Caco-2 (cell line): ENCODE data around the gene PCDH1. TPM values are rescaled to one million over a fixed set of nuclear protein-coding genes. Genes with fewer than 3 reads are reported as not detected.

Experiments
- BruUV-seq: library from RNA; stranded (reverse); fragments of 400-500 nt; replicated peaks from 2 replicates; lab custom pipeline; 2021; lab: Mats Ljungman, UMichigan
- CTCF ChIA-PET: fragments of 300-600 bp; sonication (Branson Sonifier 250); formaldehyde crosslinking; loops from one replicate; lab custom pipeline; 2022; ENCODE audit warnings: antibody characterized with exemption; lab: Charles Lee
- POLR2A ChIA-PET: fragments of 300-600 bp; sonication (Branson Sonifier 250); formaldehyde crosslinking; loops from one replicate; lab custom pipeline; 2022; ENCODE audit warnings: antibody characterized with exemption; lab: Charles Lee
- DNase-seq, 2 experiments: peaks; one replicate each; pipeline versions ENCODE4 v3.0.0 to v3.0.0-alpha.2; 2020 to 2022
- H3K27me3 ChIP-seq: replicated peaks from 2 replicates; pipeline ENCODE4 v1.6.0; 2011; ENCODE audit warnings: low read length; ENCODE audit not compliant: control insufficient read depth, insufficient read depth
- H3K36me3 ChIP-seq: 2 replicates; pipeline ENCODE4 v1.5.1; 2011; ENCODE audit warnings: low read length; ENCODE audit not compliant: control insufficient read depth, insufficient read depth
- H3K4me1 ChIP-seq: fragments of 250-450 bp; sonication (Bioruptor Pico); 2 replicates; pipeline ENCODE4 v1.5.1; 2020; ENCODE audit warnings: mild to moderate bottlenecking
- H3K4me3 ChIP-seq: 2 replicates; pipeline ENCODE4 v1.5.1; 2011; ENCODE audit warnings: low read depth, mild to moderate bottlenecking, control low read depth, low read length
- H3K9me3 ChIP-seq: fragments of 250-450 bp; sonication (Bioruptor Pico); 2 replicates; pipeline ENCODE4 v1.5.1; 2020; ENCODE audit warnings: mild to moderate bottlenecking, moderate library complexity
- H3K27ac Mint-ChIP-seq: one replicate; pipeline ENCODE4 v1.8.0; 2022; ENCODE audit warnings: mixed read lengths; ENCODE audit not compliant: unreplicated experiment
- H3K27me3 Mint-ChIP-seq: one replicate; pipeline ENCODE4 v1.8.0; 2022; ENCODE audit warnings: mixed read lengths; ENCODE audit not compliant: insufficient read depth, unreplicated experiment
- H3K36me3 Mint-ChIP-seq: one replicate; pipeline ENCODE4 v1.8.0; 2022; ENCODE audit warnings: mild to moderate bottlenecking, mixed read lengths; ENCODE audit not compliant: insufficient read depth, unreplicated experiment
- H3K4me1 Mint-ChIP-seq: one replicate; pipeline ENCODE4 v1.8.0; 2022; ENCODE audit warnings: low read depth, mixed read lengths; ENCODE audit not compliant: unreplicated experiment
- H3K4me3 Mint-ChIP-seq: one replicate; pipeline ENCODE4 v1.8.0; 2022; ENCODE audit warnings: mild to moderate bottlenecking, moderate library complexity, mixed read lengths; ENCODE audit not compliant: unreplicated experiment
- H3K9me3 Mint-ChIP-seq: one replicate; pipeline ENCODE4 v1.8.0; 2022; ENCODE audit warnings: mixed read lengths; ENCODE audit not compliant: unreplicated experiment
- CTCF ChIP-seq, 2 experiments: fragments of 200-600 bp in 1 of 2; IDR thresholded peaks; 1 replicate in 1 of 2; 2 replicates in 1 of 2; pipeline versions ENCODE4 v1.5.1 to v1.8.0; 2011 to 2022; ENCODE audit warnings: antibody characterized with exemption in 1 of 2, control low read depth in 1 of 2, inconsistent platforms in 1 of 2, low read depth in 1 of 2, low read length in 1 of 2, mild to moderate bottlenecking in 1 of 2, moderate library complexity in 1 of 2; ENCODE audit not compliant: insufficient read depth in 1 of 2, severe bottlenecking in 1 of 2, unreplicated experiment in 1 of 2
- intact Hi-C: fragments of 100-400 bp; cut with micrococcal nuclease; formaldehyde crosslinking; loops from one replicate; pipeline ENCODE4 v1.10.0; 2022; ENCODE audit not compliant: unreplicated experiment
- total RNA-seq: library from RNA; stranded (reverse); gene quantifications from 2 replicates; pipeline ENCODE4 v1.2.3, GENCODE V29; 2022

PCDH1 gene
- total RNA-seq, 1 experiment from 2014 or later = 1.5 TPM

GRCh38 chr5:141857226-141857625 is 21.0 kb downstream of the PCDH1 start:
- H3K27me3 Mint-ChIP-seq = peaks cover 14% of the 10 kb centered on the region
- no peak overlapping the region for H3K4me3 Mint-ChIP-seq
- intact Hi-C loops = no loop called here
- CTCF ChIA-PET = interaction anchor here (0.5 kb wide), 1 partner anchor 233 kb away, joined by 5 read pairs; no protein-coding TSS in a partner anchor
- POLR2A ChIA-PET = no interaction called here
- TF ChIP-seq CTCF (IDR thresholded peaks at IDR 0.05; ENCODE audit: insufficient read depth in 1 of 2, low read depth in 1 of 2, low read length in 1 of 2, severe bottlenecking in 1 of 2, unreplicated experiment in 1 of 2) = no peak
- Histone ChIP-seq H3K27me3 (no peaks in the 10 kb centered on the region), H3K4me1 (no peaks in the 10 kb centered on the region), H3K9me3 (no peaks in the 10 kb centered on the region), H3K36me3 (no peaks in the 10 kb centered on the region), H3K4me3 (no peak overlapping the region)
- BruUV-seq = no TSS peak
- no peak overlapping the region for H3K27ac Mint-ChIP-seq
- no peaks in the 10 kb centered on the region for H3K4me1 Mint-ChIP-seq
- H3K36me3 Mint-ChIP-seq = no peaks in the 10 kb centered on the region
- DNase-seq = no peak
- H3K9me3 Mint-ChIP-seq = no peaks in the 10 kb centered on the region

GRCh38 chr5:141856037-141856790 is 22.0 kb downstream of the PCDH1 start:
- TF ChIP-seq CTCF (IDR thresholded peaks at IDR 0.05; ENCODE audit: insufficient read depth in 1 of 2, low read depth in 1 of 2, low read length in 1 of 2, severe bottlenecking in 1 of 2, unreplicated experiment in 1 of 2) = no peak
- BruUV-seq = no TSS peak
- H3K9me3 ChIP-seq = no peaks in the 10 kb centered on the region
- CTCF ChIA-PET = no interaction called here
- intact Hi-C loops = no loop called here
- H3K27ac Mint-ChIP-seq = no peak overlapping the region
- no peaks in the 10 kb centered on the region for H3K36me3 ChIP-seq
- POLR2A ChIA-PET = no interaction called here
- H3K4me3 Mint-ChIP-seq = no peak overlapping the region
- H3K4me3 ChIP-seq = no peak overlapping the region
- H3K36me3 Mint-ChIP-seq = no peaks in the 10 kb centered on the region
- peaks cover 9% of the 10 kb centered on the region for H3K27me3 Mint-ChIP-seq
- H3K4me1 Mint-ChIP-seq = no peaks in the 10 kb centered on the region
- DNase-seq = no peak
- no peaks in the 10 kb centered on the region for H3K9me3 Mint-ChIP-seq
- H3K4me1 ChIP-seq = peaks cover under 1% of the 10 kb centered on the region; the same call in 1 of the 2 replicates
- no peaks in the 10 kb centered on the region for H3K27me3 ChIP-seq

GRCh38 chr5:141855265-141856036 is 22.8 kb downstream of the PCDH1 start:
- intact Hi-C loops = no loop called here
- DNase-seq = no peak
- no peaks in the 10 kb centered on the region for H3K9me3 ChIP-seq
- Mint-ChIP-seq H3K27ac (no peak overlapping the region), H3K36me3 (no peaks in the 10 kb centered on the region), H3K27me3 (peaks cover 8% of the 10 kb centered on the region), H3K9me3 (no peaks in the 10 kb centered on the region), H3K4me1 (no peaks in the 10 kb centered on the region), H3K4me3 (no peak overlapping the region)
- ChIA-PET CTCF (interaction anchor here (0.7 kb wide), 1 partner anchor 133 kb away, joined by 3 read pairs; no protein-coding TSS in a partner anchor), POLR2A (no interaction called here)
- H3K4me1 ChIP-seq = peaks cover 6% of the 10 kb centered on the region
- no peaks in the 10 kb centered on the region for H3K27me3 ChIP-seq
- no peak for TF ChIP-seq CTCF (IDR thresholded peaks at IDR 0.05; ENCODE audit: insufficient read depth in 1 of 2, low read depth in 1 of 2, low read length in 1 of 2, severe bottlenecking in 1 of 2, unreplicated experiment in 1 of 2)
- no peak overlapping the region for H3K4me3 ChIP-seq
- no TSS peak for BruUV-seq
- H3K36me3 ChIP-seq = no peaks in the 10 kb centered on the region
